GM18873 (cell line): Measurements from ENCODE around the gene TNS1.

ENCODE experiments used
- ATAC-seq: cut with Tn5 transposase; IDR thresholded peaks from one replicate; pipeline ENCODE4 v1.9.1; 2021; ENCODE audit warnings: mild to moderate bottlenecking, moderate library complexity, moderate number of reproducible peaks; ENCODE audit not compliant: unreplicated experiment, low FRiP score

The TNS1 gene

GRCh38 chr2:217947383-217948350, 55.1 kb downstream of the TNS1 start:
- ATAC-seq, result no peak

- ATAC-seq, result no peak
These were observed 56.7 kb downstream of the TNS1 start for GRCh38 chr2:217946051-217946450.

GRCh38 chr2:217945530-217945929, 57.3 kb downstream of the TNS1 start:
- no peak for ATAC-seq

- no peak for ATAC-seq
These were observed 57.9 kb downstream of the TNS1 start for GRCh38 chr2:217944923-217945322.

GRCh38 chr2:217944366-217944765, 58.4 kb downstream of the TNS1 start:
- ATAC-seq, result no peak

GRCh38 chr2:217943446-217944321, 59.1 kb downstream of the TNS1 start:
- no peak for ATAC-seq

- no peak for ATAC-seq
These were observed 60.0 kb downstream of the TNS1 start for GRCh38 chr2:217942731-217943335.

GRCh38 chr2:217941886-217942728, 60.7 kb downstream of the TNS1 start:
- no peak for ATAC-seq

GRCh38 chr2:217941339-217941738, 61.5 kb downstream of the TNS1 start:
- ATAC-seq, result no peak

- ATAC-seq, result no peak
These were observed 62.3 kb downstream of the TNS1 start for GRCh38 chr2:217940261-217941220.

GRCh38 chr2:217939629-217940245, 63.1 kb downstream of the TNS1 start:
- ATAC-seq, result no peak

- ATAC-seq, result no peak
These were observed 63.6 kb downstream of the TNS1 start for GRCh38 chr2:217939220-217939619.

- ATAC-seq, result no peak
These were observed 64.8 kb downstream of the TNS1 start for GRCh38 chr2:217938036-217938435.

- ATAC-seq, result no peak
These were observed 65.3 kb downstream of the TNS1 start for GRCh38 chr2:217937446-217937845.

GRCh38 chr2:217936952-217937351, 65.8 kb downstream of the TNS1 start:
- no peak for ATAC-seq

GRCh38 chr2:217935901-217936684, 66.7 kb downstream of the TNS1 start:
- ATAC-seq, result no peak

GRCh38 chr2:217935235-217935879, 67.4 kb downstream of the TNS1 start:
- no peak for ATAC-seq
